Stomach (tissue), 4 donors: ENCODE data around the gene FAAP20.

ENCODE experiments used
- CTCF ChIP-seq, 7 experiments: fragments of 450-650 bp in 4 of 7; fragments of 200-600 bp in 3 of 7; sonication (generic) in 3 of 7; IDR thresholded peaks; one replicate each; pipeline ENCODE4 v1.5.1; 2016 to 2019; ENCODE audit warnings: antibody characterized with exemption in 7 of 7, control low read depth in 2 of 7, mild to moderate bottlenecking in 1 of 7
- EP300 ChIP-seq: sonication (generic); formaldehyde crosslinking; IDR thresholded peaks from one replicate; pipeline ENCODE4 v1.6.1; 2017; ENCODE audit warnings: antibody characterized with exemption

- no peak for TF ChIP-seq CTCF (IDR thresholded peaks at IDR 0.05)
- TF ChIP-seq EP300: no peak
Measured at GRCh38 chr1:2183937-2184334, 10.6 kb downstream of the FAAP20 start.
